K562 (cell line): ENCODE results near the gene CLASP1. TPM values are rescaled to one million over a fixed set of nuclear protein-coding genes. Genes with fewer than 3 reads are reported as not detected.
"Not testable (repeated sequence)": the region's sequence is repeated elsewhere in the genome, so short reads cannot be mapped to it uniquely, and the experiment has no call there.

Source experiments
- ATAC-seq: fragments of 200-7000 bp; cut with Tn5 transposase; 3 replicates; pipeline ENCODE4 v1.9.1; 2020; ENCODE audit warnings: moderate library complexity
- BruUV-seq: library from RNA; stranded (reverse); fragments of 400-500 nt; replicated peaks from 2 replicates; lab custom pipeline; 2021; lab: Mats Ljungman, UMichigan
- CTCF ChIA-PET: fragments of 300-600 bp; formaldehyde crosslinking; extraction: SDS; loops from one replicate; lab custom pipeline; 2021; ENCODE audit warnings: low intra/inter-chr PET ratio; lab: Yijun Ruan, JAX
- POLR2A ChIA-PET: fragments of 300-600, 350-650 bp; sonication (Branson Sonifier 250); formaldehyde crosslinking; extraction: SDS; loops from one replicate; lab custom pipeline; 2021; ENCODE audit warnings: antibody characterized with exemption, inconsistent platforms; lab: Yijun Ruan, JAX
- DNase-seq, 4 experiments: peaks; one replicate each; pipeline versions ENCODE4 v3.0.0 to v3.0.0-alpha.2; 2011 to 2018; ENCODE audit warnings: low spot score in 3 of 4, mixed read lengths in 3 of 4; ENCODE audit errors: extremely low read depth in 1 of 4
- FAIRE-seq: peaks from 2 replicates; lab custom pipeline; 2011; peaks lifted over from hg19 to GRCh38; lab: Jason Lieb, UNC
- H2AFZ ChIP-seq: 2 replicates; pipeline ENCODE4 v1.6.0; 2011; ENCODE audit warnings: low read depth, low read length, control low read depth, inconsistent platforms
- H3K27ac ChIP-seq: fragments of 200-600 bp; 3 replicates; pipeline ENCODE4 v1.8.0; 2011; ENCODE audit warnings: low read depth, mild to moderate bottlenecking, control low read depth, inconsistent platforms, low read length, moderate library complexity, mixed read lengths; ENCODE audit errors: extremely low read depth
- H3K27me3 ChIP-seq, 2 experiments: fragments of 300-600 bp in 1 of 2; 2 replicates in 1 of 2; 3 replicates in 1 of 2; pipeline versions ENCODE4 v1.6.0 to v1.8.0; 2011; ENCODE audit warnings: inconsistent platforms in 2 of 2, low read length in 2 of 2, mild to moderate bottlenecking in 1 of 2, mixed read lengths in 1 of 2, moderate library complexity in 1 of 2; ENCODE audit not compliant: control insufficient read depth in 2 of 2, insufficient read depth in 2 of 2
- H3K36me3 ChIP-seq: fragments of 300-600 bp; 3 replicates; pipeline ENCODE4 v1.8.0; 2011; ENCODE audit warnings: mild to moderate bottlenecking, low read length, inconsistent platforms; ENCODE audit not compliant: control insufficient read depth, insufficient read depth
- H3K4me1 ChIP-seq, 2 experiments: fragments of 200-600 bp in 1 of 2; replicated peaks in 1 of 2; 2 replicates in 1 of 2; 3 replicates in 1 of 2; pipeline versions ENCODE4 v1.5.1 to v1.8.0; 2011; ENCODE audit warnings: inconsistent platforms in 2 of 2, low read length in 2 of 2, mild to moderate bottlenecking in 1 of 2, mixed read lengths in 1 of 2, moderate library complexity in 1 of 2; ENCODE audit not compliant: control insufficient read depth in 2 of 2, insufficient read depth in 2 of 2
- H3K4me2 ChIP-seq: 2 replicates; pipeline ENCODE4 v1.6.1; 2011; ENCODE audit warnings: low read length, control low read depth, inconsistent platforms, mixed read lengths; ENCODE audit not compliant: insufficient read depth
- H3K4me3 ChIP-seq: fragments of 200-600 bp; sonication (generic), shearing (Covaris generic); 2 replicates; pipeline ENCODE4 v1.5.1; 2016; ENCODE audit warnings: control low read depth, inconsistent platforms
- H3K79me2 ChIP-seq: fragments of 200-600 bp; 3 replicates; pipeline ENCODE4 v1.8.0; 2011; ENCODE audit warnings: low read length, inconsistent platforms; ENCODE audit not compliant: control insufficient read depth, insufficient read depth
- H3K9ac ChIP-seq, 2 experiments: 2 replicates each; pipeline versions ENCODE4 v1.6.0 to v1.6.1; 2011; ENCODE audit warnings: low read depth in 2 of 2, low read length in 2 of 2, control low read depth in 1 of 2, inconsistent platforms in 1 of 2, mild to moderate bottlenecking in 1 of 2, mixed read lengths in 1 of 2; ENCODE audit not compliant: insufficient read depth in 1 of 2
- H3K9me1 ChIP-seq: one replicate; pipeline ENCODE4 v1.6.0; 2011; ENCODE audit warnings: inconsistent platforms, mild to moderate bottlenecking, low read length, moderate library complexity; ENCODE audit not compliant: control insufficient read depth, insufficient read depth
- H3K9me3 ChIP-seq: replicated peaks from 2 replicates; pipeline ENCODE4 v1.5.1; 2011; ENCODE audit warnings: low read depth, low read length, inconsistent platforms; ENCODE audit not compliant: control insufficient read depth, insufficient read depth
- H4K20me1 ChIP-seq: replicated peaks from 2 replicates; pipeline ENCODE4 v1.6.1; 2011; ENCODE audit warnings: low read length, inconsistent platforms, mixed read lengths; ENCODE audit not compliant: control insufficient read depth, insufficient read depth
- CBFA2T2 ChIP-seq: fragments of 450-650 bp; conservative IDR thresholded peaks from 2 replicates; pipeline ENCODE4 v1.6.1; 2017; ENCODE audit warnings: mild to moderate bottlenecking
- ZNF717 ChIP-seq: fragments of 250-450 bp; sonication (Bioruptor Pico); IDR thresholded peaks from 2 replicates; pipeline ENCODE4 v1.5.0; 2021
- WGBS: fragments of 100-300 bp; shearing (Covaris generic); methylation state at CpG from one replicate; pipeline ENCODE4 v1.1.6; 2016; ENCODE audit warnings: low coverage, mixed read lengths; ENCODE audit not compliant: insufficient coverage; ENCODE audit errors: missing lambda C conversion rate; 5-methylcytosine and 5-hydroxymethylcytosine counted together
- in situ Hi-C: fragments of 300-500 bp; cut with MboI; formaldehyde crosslinking; loops from 4 replicates; pipeline ENCODE4 v1.15.0; 2018; ENCODE audit warnings: inconsistent platforms, mixed read lengths
- intact Hi-C: fragments of 100-400 bp; cut with micrococcal nuclease; formaldehyde crosslinking; loops from 2 replicates; pipeline ENCODE4 v1.14.2; 2022
- polyA plus RNA-seq, 8 experiments: library from polyadenylated mRNA; depleted of rRNA in 4 of 8; stranded (reverse) in 5 of 8; unstranded in 3 of 8; fragments of >200 nt; fragmentation: Nextera tagmentation in 2 of 8; fragmentation: Illumina TruSeq in 1 of 8; extraction: Ambion mirVana in 2 of 8; extraction: Trizol in 1 of 8; gene quantifications; 2 replicates each; pipeline versions ENCODE4 v1.2.1 to v1.2.3, GENCODE V29; 2011 to 2014; ENCODE audit warnings: inconsistent platforms in 1 of 8, missing spikeins in 1 of 8
- total RNA-seq, 7 experiments: library from RNA; depleted of rRNA in 6 of 7; stranded (reverse); fragments of >200 nt in 6 of 7; fragmentation: Illumina TruSeq in 2 of 7; extraction: Trizol in 2 of 7; gene quantifications; 2 replicates each; pipeline versions ENCODE4 v1.2.1 to v1.2.3, GENCODE V29; 2011 to 2021; ENCODE audit warnings: low replicate concordance in 1 of 7
- TF ChIP-seq, protein P1 (sequence below): fragments of 200-800 bp; sonication (Bioruptor generic); IDR thresholded peaks from 2 replicates; pipeline ENCODE4 v1.6.1; 2017; ENCODE audit warnings: missing genetic modification characterization, missing compliant biosample characterization

CLASP1 gene
- total and polyA plus RNA-seq, 9 of the 15 experiments (the other 6 are each of a cell fraction or from before 2014, with no cell fraction given), result 1.7 to 40.3 (median 20.7) TPM

DNA sequence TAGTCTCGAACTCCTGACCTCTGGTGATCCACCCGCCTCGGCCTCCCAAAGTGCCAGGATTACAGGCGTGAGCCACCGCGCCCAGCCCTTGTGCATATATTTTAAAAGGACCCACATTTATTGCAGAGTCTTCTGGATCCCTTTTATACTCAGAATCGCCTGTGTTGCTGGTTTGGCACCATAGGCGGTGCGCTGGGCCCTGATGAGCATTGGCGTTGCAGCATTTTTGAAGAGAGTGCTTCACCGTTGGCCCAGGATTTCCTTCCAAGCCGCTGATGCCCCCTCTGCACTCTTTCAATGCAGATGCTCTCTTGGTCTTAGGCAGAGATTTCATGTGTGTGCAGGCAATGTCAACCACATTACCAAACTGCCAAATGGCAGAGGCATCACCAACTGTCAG lies 350.8 kb downstream of the CLASP1 start (continued):
- TF ChIP-seq, protein P1, sequence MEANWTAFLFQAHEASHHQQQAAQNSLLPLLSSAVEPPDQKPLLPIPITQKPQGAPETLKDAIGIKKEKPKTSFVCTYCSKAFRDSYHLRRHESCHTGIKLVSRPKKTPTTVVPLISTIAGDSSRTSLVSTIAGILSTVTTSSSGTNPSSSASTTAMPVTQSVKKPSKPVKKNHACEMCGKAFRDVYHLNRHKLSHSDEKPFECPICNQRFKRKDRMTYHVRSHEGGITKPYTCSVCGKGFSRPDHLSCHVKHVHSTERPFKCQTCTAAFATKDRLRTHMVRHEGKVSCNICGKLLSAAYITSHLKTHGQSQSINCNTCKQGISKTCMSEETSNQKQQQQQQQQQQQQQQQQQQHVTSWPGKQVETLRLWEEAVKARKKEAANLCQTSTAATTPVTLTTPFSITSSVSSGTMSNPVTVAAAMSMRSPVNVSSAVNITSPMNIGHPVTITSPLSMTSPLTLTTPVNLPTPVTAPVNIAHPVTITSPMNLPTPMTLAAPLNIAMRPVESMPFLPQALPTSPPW, result no peak
- no peak for TF ChIP-seq ZNF717 (CRISPR knock-in tag)
- no peak for TF ChIP-seq CBFA2T2

- DNase-seq, FAIRE-seq, H3K36me3 ChIP-seq, H3K27ac ChIP-seq, BruUV-seq, H3K9ac ChIP-seq, H4K20me1 ChIP-seq, in situ Hi-C loops, intact Hi-C loops, POLR2A ChIA-PET, H3K4me3 ChIP-seq, H3K9me3 ChIP-seq, CTCF ChIA-PET, H3K9me1 ChIP-seq, ATAC-seq, H3K4me1 ChIP-seq, H3K79me2 ChIP-seq, H3K4me2 ChIP-seq, H2AFZ ChIP-seq: not testable (repeated sequence)
- WGBS, result 3% methylated on average over 5 of the region's 5 CpGs
- peaks cover 16 to 33% of the 10 kb centered on the region in 2 experiments; a peak in 4 of 5 replicates for H3K27me3 ChIP-seq
Observed at GRCh38 chr2:121297866-121298265, 351.4 kb downstream of the CLASP1 start.
